Gastrocnemius medialis (tissue), 4 donors: ENCODE measurements around the gene GPI.

Experiments
- CTCF ChIP-seq, 5 experiments: fragments of 450-650 bp in 3 of 5; fragments of 200-600 bp in 2 of 5; sonication (generic) in 2 of 5; IDR thresholded peaks in 4 of 5; conservative IDR thresholded peaks in 1 of 5; 1 replicate in 4 of 5; 2 replicates in 1 of 5; pipeline ENCODE4 v1.5.1; 2016 to 2019; ENCODE audit warnings: antibody characterized with exemption in 5 of 5, mild to moderate bottlenecking in 3 of 5, moderate library complexity in 3 of 5
- POLR2A ChIP-seq, 2 donors: fragments of 450-650 bp; IDR thresholded peaks; one replicate each; pipeline ENCODE4 v1.6.1; 2017; ENCODE audit warnings: antibody characterized with exemption in 2 of 2, mild to moderate bottlenecking in 2 of 2, moderate library complexity in 2 of 2

DNA sequence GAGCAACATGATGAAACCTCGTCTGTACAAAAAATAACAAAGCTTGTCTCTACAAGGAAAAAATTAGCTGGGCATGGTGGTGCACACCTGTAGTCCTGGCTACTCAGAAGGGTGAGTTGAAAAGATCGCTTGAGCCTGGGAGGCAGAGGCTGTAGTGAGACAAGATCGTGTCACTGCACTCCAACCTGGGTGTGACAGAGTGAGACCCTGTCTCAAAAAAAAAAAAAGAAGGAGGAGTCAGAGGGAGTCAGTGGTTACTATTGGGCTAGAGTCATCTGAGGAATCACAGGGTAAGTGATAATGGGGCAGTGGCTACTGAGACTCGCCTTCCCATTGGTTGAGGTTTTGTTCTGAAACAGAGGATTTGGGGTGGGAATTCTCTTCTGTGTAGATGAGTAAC, 1.9 kb upstream of the GPI start:
- TF ChIP-seq CTCF (IDR thresholded peaks at IDR 0.05 in 4 of 5, conservative IDR thresholded peaks at IDR 0.05 in 1 of 5) (no peak), POLR2A (IDR thresholded peaks at IDR 0.05) (no peak)
